COR-L47 (cell line): ENCODE measurements around the gene BTNL9.
"Not testable (repeated sequence)": the region's sequence is repeated elsewhere in the genome, so short reads cannot be mapped to it uniquely, and the experiment has no call there.

Source experiments
- DNase-seq: peaks from one replicate; lab custom pipeline; 2025; lab: John Stamatoyannopoulos, UW

BTNL9 gene

DNA sequence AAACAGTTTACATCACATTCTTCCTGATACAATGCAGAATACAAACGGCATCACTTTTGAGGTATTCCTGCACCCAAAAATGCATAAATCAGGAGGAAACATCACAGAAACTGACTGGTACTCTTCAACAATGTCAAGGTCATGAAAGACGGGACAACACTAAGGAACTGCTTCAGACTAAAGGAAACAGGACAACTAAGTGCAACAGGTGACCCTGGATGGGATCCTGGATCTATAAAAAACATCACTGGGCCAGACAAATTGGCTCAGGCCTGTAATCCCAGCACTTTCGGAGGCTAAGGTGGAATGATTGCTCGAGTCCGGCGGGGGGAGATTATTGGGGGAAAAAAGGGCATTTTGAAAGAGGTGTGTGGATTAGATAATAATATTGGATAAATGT is 22.6 kb downstream of the BTNL9 start:
- no peak for DNase-seq

DNA sequence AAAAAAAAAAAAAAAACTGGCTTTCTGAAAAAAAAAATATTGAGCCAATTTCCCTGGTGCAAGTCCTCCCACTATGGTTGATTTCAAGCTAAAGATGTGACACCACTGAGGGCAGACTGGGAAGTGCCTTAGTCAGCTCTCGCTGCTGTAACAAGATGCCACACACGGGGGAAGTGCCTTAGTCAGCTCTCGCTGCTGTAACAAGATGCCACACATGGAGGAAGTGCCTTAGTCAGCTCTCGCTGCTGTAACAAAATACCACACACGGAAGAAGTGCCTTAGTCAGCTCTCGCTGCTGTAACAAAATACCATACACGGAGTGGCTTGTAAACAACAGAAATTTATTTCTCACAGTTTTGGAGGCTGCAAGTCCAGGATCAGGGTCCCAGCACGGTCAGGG is 23.4 kb downstream of the BTNL9 start:
- no peak for DNase-seq

DNA sequence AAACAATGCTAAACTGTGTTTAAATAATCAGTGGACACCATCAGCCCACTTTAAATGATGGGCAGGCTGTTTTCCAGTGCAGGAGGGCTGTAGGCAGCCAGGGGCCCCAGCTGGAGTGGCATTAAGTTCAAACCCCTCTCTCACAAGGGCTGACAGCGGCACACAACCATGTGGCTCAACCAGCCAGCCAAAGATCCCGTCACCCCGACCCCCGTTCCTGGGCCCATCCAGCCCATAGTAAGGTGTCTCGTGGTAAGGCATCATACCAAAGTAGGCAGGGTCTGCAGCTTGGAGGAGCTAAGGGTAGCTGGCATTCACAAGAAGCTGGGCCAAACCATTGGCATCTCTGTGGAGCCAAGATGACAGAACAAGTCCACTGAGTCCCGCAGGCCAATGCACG is 24.9 kb downstream of the BTNL9 start:
- DNase-seq: no peak

DNA sequence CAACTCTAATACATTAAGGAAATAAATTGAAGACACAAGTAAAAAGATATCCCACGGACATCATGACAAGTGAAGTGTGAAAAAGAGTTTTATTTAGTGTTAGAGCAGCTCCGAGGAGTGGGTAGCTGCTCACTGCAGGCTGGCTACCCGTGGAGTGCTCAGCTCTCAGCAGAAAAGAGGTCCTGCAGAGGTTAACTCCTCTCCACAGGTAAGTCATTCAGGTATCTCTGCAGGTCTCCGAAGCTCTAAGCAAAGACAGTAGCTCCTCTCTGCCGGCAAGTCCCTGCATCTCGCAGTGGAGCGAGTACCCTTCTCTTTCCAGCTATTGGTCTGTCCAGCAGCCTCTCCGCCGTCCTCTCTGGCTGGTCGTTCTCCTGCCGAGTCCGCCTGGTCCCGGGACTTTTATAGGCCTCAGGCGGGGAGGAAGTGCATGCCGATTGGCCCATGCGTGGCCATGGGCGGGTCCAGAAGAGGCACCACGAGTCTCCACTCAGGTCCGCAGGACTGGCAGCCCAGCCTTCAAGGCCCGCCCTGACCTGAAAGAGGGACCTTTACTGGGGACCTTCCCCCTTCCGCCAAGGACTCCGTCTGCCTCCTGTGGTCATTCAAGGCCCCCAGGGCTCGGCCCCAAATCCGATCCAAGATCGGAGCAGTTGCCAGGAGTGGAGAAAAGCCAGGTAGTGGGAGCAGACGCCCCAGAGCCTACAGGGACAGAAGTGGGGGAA is 29.9 kb downstream of the BTNL9 start:
- DNase-seq: no peak

GRCh38 chr5:181070523-181070922 is 30.5 kb downstream of the BTNL9 start:
- no peak for DNase-seq

DNA sequence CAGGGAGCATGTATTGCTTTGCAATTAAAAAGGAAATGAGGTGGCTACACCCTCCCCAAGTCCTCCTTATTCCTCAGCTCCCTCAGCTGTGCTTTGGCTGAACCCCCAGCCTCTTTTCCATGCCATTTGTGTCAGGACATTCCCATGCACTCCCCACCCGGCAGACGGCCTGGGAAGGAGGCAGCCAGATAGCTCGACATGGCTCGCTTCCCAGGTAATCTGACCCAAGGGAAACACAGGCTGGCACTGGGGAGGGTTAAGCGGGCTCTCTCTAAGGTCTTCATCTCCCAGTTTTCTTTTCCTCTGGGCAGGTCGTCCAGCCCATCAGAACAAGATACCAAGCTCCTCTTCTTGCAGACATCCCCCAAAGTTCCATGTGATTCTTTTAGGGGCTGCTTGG is 31.2 kb downstream of the BTNL9 start:
- no peak for DNase-seq

GRCh38 chr5:181076920-181077319 is 36.9 kb downstream of the BTNL9 start:
- DNase-seq: no peak

GRCh38 chr5:181081989-181082388 is 41.9 kb downstream of the BTNL9 start:
- DNase-seq: no peak

DNA sequence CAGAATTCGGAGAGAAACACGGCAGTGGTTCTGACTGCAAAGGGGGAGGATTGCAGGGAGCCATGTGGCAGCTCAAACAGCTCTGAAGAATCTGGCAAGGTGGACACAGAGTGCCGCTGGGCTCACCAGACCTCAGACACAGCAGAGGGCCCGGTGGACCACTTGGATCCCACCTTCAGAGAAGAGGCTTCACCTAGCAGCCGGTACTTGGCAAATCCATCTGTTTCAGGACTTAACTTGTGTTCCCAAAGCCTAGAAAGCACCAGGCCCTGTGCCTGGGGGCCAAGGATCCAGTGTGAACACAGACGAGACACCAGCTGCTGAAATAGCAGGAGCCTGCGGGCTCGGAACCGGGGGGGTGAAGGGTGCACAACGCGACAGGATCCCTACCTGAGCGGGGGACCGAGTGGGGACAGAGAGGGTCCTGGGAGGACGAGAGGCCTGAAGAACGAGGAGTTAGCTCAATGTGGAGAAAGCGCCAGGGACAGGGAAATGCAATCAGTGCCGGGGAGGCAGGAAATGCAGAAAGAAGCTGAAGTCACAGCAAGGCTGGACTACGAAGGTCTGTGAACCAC is 44.6 kb downstream of the BTNL9 start:
- no peak for DNase-seq

DNA sequence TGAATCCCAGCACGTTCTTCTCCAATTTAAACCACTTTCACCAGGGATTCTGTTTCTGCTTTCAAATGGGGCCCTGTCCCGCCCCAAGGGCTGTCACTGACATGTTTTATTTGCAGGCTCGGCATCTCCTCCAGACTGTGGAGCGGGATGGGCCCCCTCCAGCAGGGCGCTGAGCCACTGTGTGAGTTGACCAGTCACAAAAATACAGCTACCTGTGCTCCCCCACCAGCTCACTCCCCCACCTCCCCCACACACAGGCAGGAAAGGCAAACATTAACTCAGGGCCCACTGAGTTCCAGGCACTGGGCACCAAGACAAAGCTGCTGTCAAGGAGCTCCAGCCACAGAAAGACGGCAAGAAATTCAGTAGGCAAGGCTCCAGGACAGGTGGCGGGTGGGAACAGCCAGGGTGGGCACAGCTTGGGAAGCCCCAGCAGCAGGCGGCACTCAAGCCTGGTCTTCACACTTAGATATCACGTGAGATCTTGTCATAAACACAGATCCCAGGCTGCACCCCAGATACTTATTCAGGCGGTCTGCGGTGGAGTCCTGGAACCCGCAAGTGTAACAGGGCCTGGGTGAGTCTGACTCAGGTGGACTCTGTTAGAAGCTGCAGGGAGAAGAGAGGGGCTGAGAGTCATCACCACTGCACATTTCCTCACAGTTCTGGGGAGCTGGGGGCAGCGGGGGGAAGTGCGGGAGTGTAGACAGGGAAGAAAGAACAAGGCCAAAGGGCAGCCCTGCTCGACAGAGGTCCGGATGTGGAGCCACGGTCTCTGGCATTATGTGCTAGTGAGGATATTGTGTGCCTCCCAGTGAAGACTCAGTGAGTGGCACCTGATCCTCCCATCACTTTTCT is 46.2 kb downstream of the BTNL9 start:
- no peak for DNase-seq

DNA sequence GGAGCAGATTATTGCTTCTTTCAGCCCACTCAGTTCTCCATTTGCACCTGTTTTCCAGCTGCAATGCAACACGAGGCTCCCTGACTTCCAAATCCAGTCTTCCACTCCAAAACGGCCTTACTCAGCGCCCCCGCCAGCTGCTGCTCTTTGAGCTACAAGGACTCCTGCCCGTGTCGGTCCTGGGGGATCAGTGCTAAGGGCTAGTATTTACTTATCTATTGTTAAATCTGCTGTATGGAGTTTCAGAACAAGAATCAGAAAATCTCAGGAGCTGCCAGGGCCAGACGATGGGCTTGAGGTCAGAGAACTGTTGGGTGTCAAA is 46.8 kb downstream of the BTNL9 start:
- DNase-seq: no peak

DNA sequence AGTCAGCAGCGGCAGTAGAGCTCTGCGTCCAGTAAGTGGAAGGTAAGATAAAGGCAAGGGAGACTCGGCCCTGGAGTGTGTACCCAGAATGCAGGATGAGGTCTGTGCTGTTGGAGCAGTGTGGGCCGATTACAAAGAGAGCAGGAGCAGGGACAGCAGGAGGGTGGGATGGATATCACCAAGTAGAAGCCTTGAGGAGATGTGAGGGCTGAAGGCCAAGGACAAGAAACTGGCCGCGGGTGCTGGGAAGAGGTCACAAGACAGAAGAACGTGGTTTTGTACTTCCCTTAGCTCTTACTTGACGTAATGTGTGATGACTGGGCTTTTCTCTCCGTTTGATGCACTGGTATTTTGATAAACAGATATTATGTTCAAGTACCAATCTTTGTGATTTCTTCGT is 47.2 kb downstream of the BTNL9 start:
- no peak for DNase-seq

GRCh38 chr5:181088289-181088688 is 48.2 kb downstream of the BTNL9 start:
- no peak for DNase-seq

- DNase-seq: no peak
Observed at GRCh38 chr5:181092428-181092827, 52.4 kb downstream of the BTNL9 start.

GRCh38 chr5:181095162-181095561 is 55.1 kb downstream of the BTNL9 start:
- DNase-seq: not testable (repeated sequence)

DNA sequence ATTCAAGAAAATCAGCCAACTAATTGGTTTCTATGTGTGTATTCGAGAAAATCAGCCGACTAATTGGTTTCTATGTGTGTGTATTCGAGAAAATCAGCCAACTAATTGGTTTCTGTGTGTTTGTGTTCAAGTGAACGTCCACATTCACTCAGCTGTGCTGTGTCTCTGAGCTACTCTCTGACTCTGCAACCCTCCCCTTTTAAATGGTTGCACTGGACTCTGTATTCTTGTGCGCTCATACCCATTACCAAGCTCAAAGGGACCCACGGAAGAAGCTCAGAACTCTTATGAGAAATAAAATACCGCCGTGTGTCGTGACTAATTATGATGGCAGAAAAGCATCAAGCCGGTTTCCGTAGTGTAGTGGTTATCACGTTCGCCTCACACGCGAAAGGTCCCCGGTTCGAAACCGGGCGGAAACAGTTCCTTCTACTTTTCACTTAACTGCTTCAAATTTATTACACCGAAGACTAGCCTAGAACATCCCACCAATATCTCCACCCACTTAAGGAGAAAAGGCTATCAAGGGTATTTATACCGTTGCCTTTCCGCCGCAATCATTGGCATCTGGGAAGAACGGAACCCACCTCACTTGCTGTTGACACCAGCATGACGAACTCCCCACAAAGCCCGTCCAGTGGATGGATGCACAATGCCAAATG is 56.8 kb downstream of the BTNL9 start:
- DNase-seq: not testable (repeated sequence)

DNA sequence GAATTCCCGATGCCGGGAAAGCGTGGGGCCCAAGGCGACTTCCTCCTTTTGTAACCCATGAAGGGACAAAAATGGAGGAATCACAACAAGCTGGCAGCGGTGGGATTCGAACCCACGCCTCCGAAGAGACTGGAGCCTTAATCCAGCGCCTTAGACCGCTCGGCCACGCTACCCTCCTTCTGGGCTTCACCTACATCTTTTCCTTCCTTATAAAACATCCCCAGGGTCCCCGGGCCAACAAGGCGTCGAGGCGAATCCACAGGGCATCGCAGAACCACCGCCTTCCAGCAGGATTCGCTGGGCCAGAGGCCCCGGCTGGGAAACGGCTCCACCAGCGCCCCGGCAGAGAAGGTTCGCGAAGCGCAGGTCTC is 57.3 kb downstream of the BTNL9 start:
- not testable (repeated sequence) for DNase-seq

- DNase-seq: not testable (repeated sequence)
Observed at GRCh38 chr5:181097759-181098491, 57.9 kb downstream of the BTNL9 start.

GRCh38 chr5:181098762-181099601 is 58.9 kb downstream of the BTNL9 start:
- no peak for DNase-seq

DNA sequence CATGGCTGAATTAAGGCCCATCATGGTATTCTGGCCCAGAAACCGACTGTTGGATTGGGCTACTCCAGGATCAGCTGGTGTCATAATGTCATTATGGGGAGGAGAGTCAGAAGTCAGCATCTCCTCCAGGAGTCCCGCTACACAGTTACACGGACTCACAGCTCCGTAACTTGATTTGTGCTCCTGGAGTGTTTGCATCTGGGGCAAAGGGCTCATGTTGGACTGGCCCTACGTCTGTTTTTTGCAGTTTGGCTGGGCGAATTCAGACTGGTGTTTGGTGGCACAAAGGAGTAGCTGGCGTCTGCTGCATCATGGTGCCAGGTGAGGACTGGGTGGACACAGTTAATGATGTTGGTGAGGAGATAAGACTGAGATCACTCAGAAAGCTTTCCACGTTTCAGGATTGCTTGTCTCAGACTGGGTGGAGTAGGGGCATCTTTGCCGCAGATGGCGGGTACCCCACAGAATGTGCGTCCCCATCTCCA is 59.6 kb downstream of the BTNL9 start:
- DNase-seq: no peak
